ENCODE data around the gene KIF13A. TPM values are rescaled to one million over a fixed set of nuclear protein-coding genes. Genes with fewer than 3 reads are reported as not detected.

The KIF13A gene
- total RNA-seq, 1 donor from 2014 or later = 54.4 TPM

- no peak overlapping the region for H3K27ac Mint-ChIP-seq
- H3K4me1 Mint-ChIP-seq = peaks cover 6% of the 10 kb centered on the region
- DNase-seq (ENCODE audit: low spot score in 2 of 2, unreplicated experiment in 2 of 2) = no peak
- H3K27me3 Mint-ChIP-seq (ENCODE audit: low read depth) = no peaks in the 10 kb centered on the region
- no peak overlapping the region for H3K4me3 Mint-ChIP-seq
- H3K36me3 Mint-ChIP-seq = no peaks in the 10 kb centered on the region
- no peaks in the 10 kb centered on the region for H3K9me3 Mint-ChIP-seq
- TF ChIP-seq, protein P1, sequence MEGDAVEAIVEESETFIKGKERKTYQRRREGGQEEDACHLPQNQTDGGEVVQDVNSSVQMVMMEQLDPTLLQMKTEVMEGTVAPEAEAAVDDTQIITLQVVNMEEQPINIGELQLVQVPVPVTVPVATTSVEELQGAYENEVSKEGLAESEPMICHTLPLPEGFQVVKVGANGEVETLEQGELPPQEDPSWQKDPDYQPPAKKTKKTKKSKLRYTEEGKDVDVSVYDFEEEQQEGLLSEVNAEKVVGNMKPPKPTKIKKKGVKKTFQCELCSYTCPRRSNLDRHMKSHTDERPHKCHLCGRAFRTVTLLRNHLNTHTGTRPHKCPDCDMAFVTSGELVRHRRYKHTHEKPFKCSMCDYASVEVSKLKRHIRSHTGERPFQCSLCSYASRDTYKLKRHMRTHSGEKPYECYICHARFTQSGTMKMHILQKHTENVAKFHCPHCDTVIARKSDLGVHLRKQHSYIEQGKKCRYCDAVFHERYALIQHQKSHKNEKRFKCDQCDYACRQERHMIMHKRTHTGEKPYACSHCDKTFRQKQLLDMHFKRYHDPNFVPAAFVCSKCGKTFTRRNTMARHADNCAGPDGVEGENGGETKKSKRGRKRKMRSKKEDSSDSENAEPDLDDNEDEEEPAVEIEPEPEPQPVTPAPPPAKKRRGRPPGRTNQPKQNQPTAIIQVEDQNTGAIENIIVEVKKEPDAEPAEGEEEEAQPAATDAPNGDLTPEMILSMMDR (IDR thresholded peaks at IDR 0.05; ENCODE audit: unreplicated experiment) = no peak
Observed at GRCh38 chr6:17710331-17710730, 277.1 kb downstream of the KIF13A start.

- Mint-ChIP-seq H3K27ac (no peak overlapping the region), H3K27me3 (ENCODE audit: low read depth) (no peaks in the 10 kb centered on the region), H3K4me1 (peaks cover 9% of the 10 kb centered on the region), H3K9me3 (no peaks in the 10 kb centered on the region), H3K36me3 (no peaks in the 10 kb centered on the region), H3K4me3 (no peak overlapping the region)
- TF ChIP-seq, protein P1 (IDR thresholded peaks at IDR 0.05; ENCODE audit: unreplicated experiment) = no peak
- DNase-seq (ENCODE audit: low spot score in 2 of 2, unreplicated experiment in 2 of 2) = no peak
Observed at GRCh38 chr6:17709476-17709875, 278.0 kb downstream of the KIF13A start.

Other genes starting within 250 kb of the KIF13A start
- gene NHLRC1, start 135.0 kb upstream of the KIF13A start, total RNA-seq = 1.2 to 1.9 TPM (median 1.8 TPM) in 3 replicates
- 7.8 to 8.2 TPM (median 8.0 TPM) in 3 replicates for gene TPMT, start 167.4 kb upstream of the KIF13A start, total RNA-seq
- 15.2 to 17.3 TPM (median 16.1 TPM) in 3 replicates for gene KDM1B, start 167.8 kb upstream of the KIF13A start, total RNA-seq

Measured in mesothelial cell of epicardium (in vitro differentiated cells).